NCI-H2107 (cell line): Measurements from ENCODE around the gene SPATS2L.

Source experiments
- DNase-seq: peaks from one replicate; lab custom pipeline; 2025; lab: John Stamatoyannopoulos, UW

SPATS2L gene

GRCh38 chr2:200351815-200352214 lies 45.3 kb downstream of the SPATS2L start:
- DNase-seq: no peak

DNA sequence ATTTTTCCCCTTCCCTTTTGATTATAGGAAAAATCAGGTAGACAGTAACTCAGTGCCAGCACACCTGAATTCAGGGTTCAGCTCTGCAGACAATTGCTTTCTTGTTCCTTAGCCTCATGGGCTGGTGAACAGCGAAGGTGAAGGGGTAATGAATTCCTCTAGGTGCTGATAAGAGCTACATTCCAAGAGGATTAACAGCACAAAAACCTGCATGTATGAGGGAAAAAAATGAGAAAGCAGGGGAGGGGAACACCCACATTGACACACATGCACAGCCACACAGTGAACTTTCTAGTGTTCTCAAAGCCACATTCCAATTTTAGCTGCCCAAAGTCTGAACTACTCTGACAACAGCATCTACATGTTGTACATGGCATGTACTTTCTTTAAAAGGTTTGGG lies 46.1 kb downstream of the SPATS2L start:
- no peak for DNase-seq

GRCh38 chr2:200353120-200353519 lies 46.6 kb downstream of the SPATS2L start:
- no peak for DNase-seq

- no peak for DNase-seq
Observed at GRCh38 chr2:200353874-200354273, 47.4 kb downstream of the SPATS2L start.

DNA sequence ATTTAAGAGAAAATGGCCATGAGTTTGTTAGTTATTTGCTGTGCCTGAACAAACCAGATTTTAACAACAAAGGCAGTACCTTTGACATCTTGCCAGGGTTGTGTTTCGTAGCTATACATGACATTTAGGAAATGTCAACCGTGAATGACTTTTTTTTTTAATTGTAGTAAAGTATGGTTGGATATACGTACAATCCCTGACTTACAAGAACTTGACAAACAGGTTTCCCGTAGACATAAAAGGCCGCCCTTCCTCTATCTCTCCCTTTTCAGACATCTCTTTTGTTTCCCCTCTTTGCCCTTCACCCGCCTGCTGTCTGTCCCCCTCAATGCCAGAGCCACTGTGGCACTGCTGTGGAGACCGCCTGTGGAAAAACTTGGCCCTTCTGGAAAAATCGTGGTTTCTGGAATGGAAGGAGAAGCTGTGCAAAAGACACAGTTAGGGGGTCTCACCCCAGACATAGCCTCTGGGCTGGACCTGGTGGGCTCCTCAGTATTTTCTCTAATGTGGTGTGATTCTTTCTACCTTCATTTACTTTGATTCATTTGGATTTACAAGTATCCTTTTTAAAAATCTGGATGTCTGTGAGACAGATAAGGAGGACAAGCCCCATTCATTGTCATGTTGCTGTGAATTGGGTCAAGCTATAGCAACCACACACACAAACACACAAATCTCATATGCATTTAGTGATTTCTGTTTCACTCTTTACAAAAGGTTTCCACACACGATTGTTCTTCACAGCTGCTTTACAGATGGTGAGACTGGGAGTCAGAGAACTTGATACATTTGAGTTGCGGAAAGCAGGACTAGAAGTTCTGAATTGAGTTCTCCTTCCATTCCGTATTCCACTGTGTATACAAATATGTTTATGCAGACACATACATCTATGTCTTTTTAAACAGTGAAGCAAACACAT lies 48.6 kb downstream of the SPATS2L start:
- DNase-seq: no peak

DNA sequence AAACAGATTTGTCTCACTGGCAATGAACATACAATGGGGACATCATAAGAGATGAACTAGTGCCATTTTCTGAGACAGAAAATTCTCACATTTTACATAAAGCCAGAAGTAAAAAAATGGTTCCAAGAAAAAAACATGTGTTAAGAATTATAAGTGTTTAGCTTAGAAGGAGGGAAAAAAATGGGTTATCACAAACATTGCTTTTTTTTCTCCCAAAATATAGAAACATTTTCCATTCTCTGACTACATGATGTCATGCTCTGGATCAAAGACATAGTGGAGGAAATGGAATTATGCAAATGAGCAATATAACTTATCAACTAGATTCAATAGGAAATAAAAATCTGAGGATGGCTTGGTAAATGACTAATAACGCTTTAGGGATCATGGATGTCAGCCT lies 49.8 kb downstream of the SPATS2L start:
- DNase-seq: no peak

GRCh38 chr2:200356857-200357384 lies 50.4 kb downstream of the SPATS2L start:
- DNase-seq: no peak

DNA sequence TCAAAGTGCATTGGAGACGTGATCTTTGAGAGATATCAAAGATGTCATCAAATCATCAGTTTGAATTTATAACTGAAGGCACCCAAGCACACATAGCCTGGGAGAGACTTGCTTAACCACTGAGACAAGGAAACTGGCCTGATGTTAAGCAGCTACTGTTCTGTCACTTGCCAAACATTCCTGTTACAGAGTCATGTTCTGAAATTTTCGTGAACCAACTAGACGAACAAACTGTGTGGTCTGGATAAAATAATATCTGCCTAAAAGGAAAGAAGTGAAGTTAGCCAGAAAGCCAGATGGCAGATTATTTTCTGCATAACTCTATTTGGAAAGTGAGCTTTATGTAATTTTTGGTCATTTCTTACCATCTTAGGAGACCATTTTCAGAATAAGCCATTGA lies 51.4 kb downstream of the SPATS2L start:
- DNase-seq: no peak

DNA sequence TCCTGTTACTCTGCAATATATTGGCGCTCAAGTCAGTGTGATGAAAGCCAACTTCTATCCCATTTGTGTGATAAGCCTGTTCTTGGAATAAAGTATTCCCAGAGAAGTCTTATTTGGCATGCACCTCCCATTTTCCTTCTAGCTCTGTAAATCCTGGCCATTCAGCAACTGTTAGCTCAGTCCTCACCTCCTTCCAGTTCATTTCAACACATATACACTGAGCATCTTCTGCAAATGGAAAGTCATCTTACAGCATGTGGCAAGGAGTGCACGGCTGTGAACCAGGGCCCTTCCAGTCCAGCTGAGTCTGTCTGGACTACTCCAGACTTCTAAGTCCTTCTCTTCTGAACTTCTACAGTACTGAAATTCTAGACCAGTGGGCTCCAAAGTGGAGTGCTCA lies 53.1 kb downstream of the SPATS2L start:
- no peak for DNase-seq

- no peak for DNase-seq
Observed at GRCh38 chr2:200360364-200360763, 53.9 kb downstream of the SPATS2L start.

DNA sequence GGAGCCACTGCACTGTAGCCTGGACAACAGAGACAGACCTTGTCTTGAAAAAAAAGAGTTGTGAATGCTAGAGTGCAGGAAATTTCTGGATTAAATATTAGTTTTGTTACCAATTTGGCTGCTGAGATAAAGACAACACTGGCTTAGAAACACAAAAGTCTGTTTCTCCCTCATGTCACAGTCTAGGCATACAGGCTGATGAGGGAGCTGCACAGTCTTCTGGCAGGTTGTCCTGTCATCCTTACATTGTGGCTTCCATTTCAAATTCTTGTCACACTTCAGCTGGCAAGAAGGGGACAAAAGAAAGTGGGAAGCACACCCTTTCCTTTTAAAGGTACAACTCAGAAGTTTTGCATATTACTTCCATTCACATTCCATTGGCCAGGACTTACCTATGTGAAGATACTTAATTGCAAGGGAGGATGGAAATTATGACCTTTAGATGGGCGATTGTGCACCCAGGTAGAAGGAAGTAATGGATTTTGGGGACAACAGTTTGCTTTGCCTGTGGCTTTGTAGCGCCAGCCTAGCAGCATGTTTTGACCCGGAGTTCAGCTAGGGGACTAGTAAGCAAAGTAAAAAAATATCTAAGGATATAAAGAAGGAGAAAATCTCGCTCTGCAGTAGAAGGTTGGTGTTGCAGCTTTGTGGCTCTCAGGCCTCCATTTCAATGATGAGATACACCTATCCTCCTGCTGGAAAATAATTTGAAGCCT lies 55.9 kb downstream of the SPATS2L start:
- no peak for DNase-seq

DNA sequence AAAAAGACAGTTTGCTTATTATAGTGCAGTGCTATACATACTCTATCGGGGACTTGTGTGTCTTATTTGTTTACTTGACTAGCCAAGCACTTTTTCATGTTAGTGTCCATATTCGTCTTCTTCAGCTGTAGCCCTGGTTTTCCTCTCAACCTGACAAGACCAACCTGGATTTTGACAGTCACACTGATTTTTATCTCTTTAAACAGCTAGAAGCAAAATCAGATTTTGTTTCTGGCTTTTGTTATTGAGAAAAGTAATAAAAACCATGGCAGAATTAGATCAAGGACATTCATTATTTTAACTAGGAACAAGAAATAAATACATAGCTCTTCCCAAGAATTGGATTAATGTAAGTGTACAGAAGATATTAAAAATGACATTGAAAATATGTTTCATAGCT lies 56.8 kb downstream of the SPATS2L start:
- no peak for DNase-seq

- DNase-seq: no peak
Observed at GRCh38 chr2:200364142-200364541, 57.6 kb downstream of the SPATS2L start.

- DNase-seq: no peak
Observed at GRCh38 chr2:200364620-200365019, 58.1 kb downstream of the SPATS2L start.

DNA sequence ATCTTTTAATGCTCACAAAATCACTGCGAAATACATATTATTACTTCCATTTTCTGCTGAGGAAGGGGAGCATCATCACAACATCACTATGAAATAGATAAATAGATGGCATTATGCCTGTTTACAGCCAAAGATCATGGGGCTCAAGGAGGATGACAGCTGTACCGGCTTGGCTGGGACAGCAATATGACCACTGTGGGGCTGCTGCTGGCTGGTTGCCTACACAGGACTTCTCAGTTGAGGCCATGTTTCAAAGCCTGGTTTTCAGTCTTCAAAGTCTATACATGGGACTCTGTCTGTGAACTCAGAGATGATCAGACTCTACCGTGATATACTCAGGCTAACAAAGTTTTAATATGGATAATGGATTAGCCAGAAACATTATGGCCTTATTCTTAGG lies 58.7 kb downstream of the SPATS2L start:
- DNase-seq: no peak

GRCh38 chr2:200367155-200367554 lies 60.7 kb downstream of the SPATS2L start:
- no peak for DNase-seq

GRCh38 chr2:200369886-200370285 lies 63.4 kb downstream of the SPATS2L start:
- no peak for DNase-seq

- DNase-seq: no peak
Observed at GRCh38 chr2:200373231-200373630, 66.7 kb downstream of the SPATS2L start.

- no peak for DNase-seq
Observed at GRCh38 chr2:200373973-200374416, 67.5 kb downstream of the SPATS2L start.

GRCh38 chr2:200376513-200377354 lies 70.2 kb downstream of the SPATS2L start:
- no peak for DNase-seq

DNA sequence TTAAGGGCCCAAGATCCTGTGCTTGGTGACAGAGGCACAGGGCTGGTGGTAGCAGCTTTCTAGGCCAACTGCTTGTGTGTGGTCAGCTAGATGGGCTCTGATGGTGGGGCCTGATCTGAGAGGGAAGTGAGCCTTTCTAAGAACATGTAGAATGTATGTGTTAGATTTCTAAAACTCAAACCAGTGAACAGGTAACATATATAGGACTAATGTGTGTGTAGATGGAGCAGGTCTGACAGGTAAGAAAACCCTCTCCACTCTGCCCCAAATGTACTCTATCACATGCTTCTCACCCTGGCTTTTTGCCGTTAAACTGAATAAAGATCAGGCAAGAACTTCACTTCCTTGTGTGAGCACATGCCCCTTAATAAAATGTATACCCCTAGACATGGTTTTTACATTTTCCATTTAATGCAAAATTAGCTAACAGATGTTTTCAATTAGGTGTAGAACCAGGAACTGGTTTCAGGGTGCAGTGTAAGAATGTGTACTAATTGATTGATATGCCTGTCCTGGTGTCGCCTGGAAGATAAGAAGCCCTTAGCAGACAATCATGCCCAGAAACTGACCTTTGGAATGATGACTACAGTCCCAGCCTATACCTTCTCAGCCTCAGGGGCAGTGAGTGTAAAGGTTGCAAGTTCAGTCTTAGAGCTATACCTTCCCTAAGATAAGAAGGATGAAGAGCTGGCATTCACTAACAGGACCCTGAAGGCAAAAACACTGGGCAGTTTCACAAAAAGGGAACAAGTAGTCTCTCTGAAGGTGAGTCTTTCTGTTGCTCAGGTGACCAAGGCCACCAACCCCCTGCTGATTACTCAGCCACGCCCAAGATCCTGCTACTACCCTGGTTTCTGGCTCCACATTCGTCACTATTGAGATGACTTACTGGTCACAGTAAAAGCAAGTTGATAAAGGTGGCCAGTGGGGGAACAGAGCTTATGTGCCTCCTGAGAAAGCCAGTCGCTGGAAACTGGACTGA lies 71.2 kb downstream of the SPATS2L start:
- DNase-seq: no peak
